Measurements from ENCODE around the gene SLC5A4. TPM values are rescaled to one million over a fixed set of nuclear protein-coding genes. Genes with fewer than 3 reads are reported as not detected.

The SLC5A4 gene
- total and polyA plus RNA-seq, 4 donors = 0.03 to 0.75 (median 0.19) TPM

- no peak for TF ChIP-seq REST (IDR thresholded peaks at IDR 0.05)
Measured at GRCh38 chr22:32217465-32217864, 37.7 kb downstream of the SLC5A4 start (continued).

GRCh38 chr22:32216911-32217310, 38.2 kb downstream of the SLC5A4 start:
- TF ChIP-seq SP1 (IDR thresholded peaks at IDR 0.05) (no peak), NR2F2 (IDR thresholded peaks at IDR 0.05) (no peak), REST (IDR thresholded peaks at IDR 0.05) (no peak), EGR1 (IDR thresholded peaks at IDR 0.05; ENCODE audit: low read depth in 2 of 2) (no peak), GABPA (IDR thresholded peaks at IDR 0.05 in 1 of 2, conservative IDR thresholded peaks at IDR 0.05 in 1 of 2) (no peak), CTCF (IDR thresholded peaks at IDR 0.05; ENCODE audit: low read depth, low read length, missing input control) (no peak), ATF3 (IDR thresholded peaks at IDR 0.05) (no peak), JUND (IDR thresholded peaks at IDR 0.05) (no peak), ZBTB33 (IDR thresholded peaks at IDR 0.05) (no peak)
- H3K9me3 ChIP-seq (ENCODE audit: control insufficient read depth in 4 of 4, low read length in 3 of 4) = no peaks in the 10 kb centered on the region
- 89% methylated on average over 10 of the region's 10 CpGs for WGBS
- H3K27ac ChIP-seq (ENCODE audit: low read depth in 1 of 2, low read length in 2 of 2) = no peak overlapping the region
- H3K36me3 ChIP-seq (ENCODE audit: control insufficient read depth in 4 of 4, insufficient read depth in 3 of 4, low read depth in 1 of 4, low read length in 3 of 4) = no peaks in the 10 kb centered on the region
- no peak overlapping the region for H3K4me3 ChIP-seq (ENCODE audit: low read depth in 1 of 3, low read length in 3 of 3)
- no peaks in the 10 kb centered on the region for H3K4me1 ChIP-seq (ENCODE audit: control insufficient read depth in 4 of 4, insufficient read depth in 4 of 4, low read length in 3 of 4)
- no peak for DNase-seq (ENCODE audit: low spot score)
- no peaks in the 10 kb centered on the region for H3K27me3 ChIP-seq (ENCODE audit: control insufficient read depth in 4 of 4, insufficient read depth in 4 of 4, low read length in 3 of 4)
- H3K9ac ChIP-seq (ENCODE audit: low read depth in 1 of 2, low read length in 2 of 2) = no peak overlapping the region

Data from liver (tissue), 9 donors.